GM21528 (cell line): Measurements from ENCODE around the gene DENND4C.
"Not testable (repeated sequence)": the region's sequence is repeated elsewhere in the genome, so short reads cannot be mapped to it uniquely, and the experiment has no call there.

Source experiments
- ATAC-seq: cut with Tn5 transposase; IDR thresholded peaks from one replicate; pipeline ENCODE4 v1.9.1; 2021; ENCODE audit warnings: mild to moderate bottlenecking, moderate library complexity; ENCODE audit not compliant: unreplicated experiment, low FRiP score

Gene DENND4C

GRCh38 chr9:19405771-19406170 is 175.3 kb downstream of the DENND4C start:
- no peak for ATAC-seq

- peak; percentile 2 for ATAC-seq
These were observed 177.8 kb downstream of the DENND4C start for GRCh38 chr9:19408316-19408692.

GRCh38 chr9:19408693-19409400 is 178.4 kb downstream of the DENND4C start, which contains the start of gene ACER2:
TSS of gene ACER2 (plus strand) at chr9:19409009. CDS start at chr9:19409085, 76 bp downstream.
- ATAC-seq: peak; percentile 94

GRCh38 chr9:19409401-19410194 is 179.1 kb downstream of the DENND4C start:
- ATAC-seq: peak; percentile 9

GRCh38 chr9:19410195-19410503 is 179.7 kb downstream of the DENND4C start:
- no peak for ATAC-seq

- ATAC-seq: no peak
These were observed 180.1 kb downstream of the DENND4C start for GRCh38 chr9:19410594-19410993.

- ATAC-seq: no peak
These were observed 180.8 kb downstream of the DENND4C start for GRCh38 chr9:19411316-19411715.

GRCh38 chr9:19413456-19413855 is 183.0 kb downstream of the DENND4C start:
- not testable (repeated sequence) for ATAC-seq

- ATAC-seq: no peak
These were observed 185.7 kb downstream of the DENND4C start for GRCh38 chr9:19416143-19416542.

- ATAC-seq: no peak
These were observed 190.4 kb downstream of the DENND4C start for GRCh38 chr9:19420877-19421276.
